NCI-H146 (cell line): Measurements from ENCODE around the gene SPARC.

Experiments
- DNase-seq: peaks from one replicate; lab custom pipeline; 2025; lab: John Stamatoyannopoulos, UW

The SPARC gene

DNA sequence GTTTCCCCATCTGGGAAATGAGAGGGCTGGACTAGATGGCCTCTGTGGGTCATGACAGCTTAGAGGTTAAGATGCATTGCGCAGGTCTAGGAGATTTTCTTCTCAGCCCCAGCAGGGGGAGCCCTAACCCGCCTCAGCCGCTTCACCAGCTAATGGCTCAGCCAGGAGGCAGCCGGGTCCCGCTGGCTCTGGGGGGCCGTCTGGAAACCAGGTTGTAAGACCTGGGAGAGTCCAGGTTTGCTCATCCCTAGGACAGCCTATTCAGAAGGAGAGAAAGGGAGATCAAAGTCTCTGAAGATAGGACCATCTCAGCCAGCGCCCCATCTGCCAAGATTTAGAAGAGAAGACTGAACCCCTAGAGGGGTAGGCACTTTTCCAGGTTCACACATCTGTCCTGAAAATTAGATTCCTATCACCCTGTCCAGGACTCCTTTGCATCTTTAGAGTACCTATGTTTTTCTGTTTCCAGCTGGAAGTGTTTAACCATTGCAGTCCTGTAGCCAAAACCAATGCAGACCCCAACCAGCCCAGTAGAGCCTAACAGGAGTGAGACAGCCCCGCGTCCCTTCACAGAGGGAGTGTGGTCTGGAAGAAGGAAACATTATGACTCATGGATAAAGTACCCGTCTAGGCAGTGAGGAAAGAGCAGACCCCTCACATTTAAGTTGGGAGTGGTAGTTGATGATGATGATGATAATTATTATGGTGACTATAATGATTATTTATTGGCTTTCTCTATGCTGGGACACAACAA, 27.5 kb downstream of the SPARC start:
- DNase-seq, result peak; percentile 48

DNA sequence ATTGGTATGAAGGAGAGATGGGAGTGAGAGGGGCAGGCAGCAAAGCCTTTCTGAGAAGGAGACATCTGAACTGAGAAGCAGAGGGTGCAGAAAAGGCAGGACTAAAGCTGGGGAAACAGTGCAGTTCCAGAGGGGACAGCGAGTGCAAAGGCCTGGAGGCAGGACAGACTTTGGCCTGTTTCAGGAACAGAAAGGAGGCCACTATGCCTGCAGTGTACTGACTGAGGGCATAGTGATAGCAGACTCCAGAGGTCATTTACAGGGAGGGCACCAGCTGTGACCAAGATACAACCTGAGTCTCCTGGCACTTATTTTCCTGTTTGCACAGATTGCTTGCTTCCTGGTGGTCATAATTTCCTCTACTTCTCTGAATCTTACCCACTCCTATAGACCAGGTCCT, 29.6 kb downstream of the SPARC start:
- no peak for DNase-seq

DNA sequence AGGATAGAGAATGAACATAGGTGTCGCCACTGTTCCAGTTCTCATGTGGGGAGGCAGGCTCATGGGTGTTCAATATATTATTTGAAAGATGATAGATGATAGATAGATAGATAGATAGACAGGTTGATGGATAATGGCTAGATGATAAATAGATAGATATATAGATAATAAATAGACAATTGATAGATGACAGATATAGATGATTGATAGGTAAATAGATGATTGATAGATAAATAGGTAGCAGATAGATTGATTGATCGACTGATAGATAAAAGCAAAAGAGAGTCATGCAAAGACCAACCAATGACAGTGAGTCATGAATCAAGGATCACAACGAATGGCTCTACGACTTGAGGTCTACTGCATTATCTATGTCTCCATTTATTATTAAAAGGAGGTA, 30.4 kb downstream of the SPARC start:
- DNase-seq, result no peak

- DNase-seq, result peak; percentile 65
These were observed 34.6 kb downstream of the SPARC start for GRCh38 chr5:151651997-151652645.

- no peak for DNase-seq
These were observed 37.7 kb downstream of the SPARC start for GRCh38 chr5:151648988-151649387.

DNA sequence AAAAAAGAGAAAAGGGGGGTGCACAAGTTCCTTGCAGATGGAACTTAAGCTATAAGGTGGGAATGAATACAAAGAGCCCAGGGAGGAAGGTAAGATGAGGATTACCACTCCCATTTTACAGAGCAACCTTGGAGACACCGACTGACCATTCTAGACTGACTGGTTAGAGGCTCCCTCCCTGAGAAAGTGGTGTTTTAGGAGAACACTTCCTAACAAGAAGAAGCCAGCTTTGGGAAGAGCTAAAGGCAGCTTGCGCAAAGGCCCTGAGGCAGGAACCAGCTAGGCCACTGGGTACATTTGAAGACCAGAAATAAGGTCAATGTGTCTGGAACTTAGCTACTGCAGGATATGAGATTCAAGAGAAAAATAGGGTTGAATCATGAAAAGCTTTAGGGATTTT, 38.6 kb downstream of the SPARC start:
- no peak for DNase-seq

GRCh38 chr5:151647320-151647861, 39.3 kb downstream of the SPARC start:
- no peak for DNase-seq

DNA sequence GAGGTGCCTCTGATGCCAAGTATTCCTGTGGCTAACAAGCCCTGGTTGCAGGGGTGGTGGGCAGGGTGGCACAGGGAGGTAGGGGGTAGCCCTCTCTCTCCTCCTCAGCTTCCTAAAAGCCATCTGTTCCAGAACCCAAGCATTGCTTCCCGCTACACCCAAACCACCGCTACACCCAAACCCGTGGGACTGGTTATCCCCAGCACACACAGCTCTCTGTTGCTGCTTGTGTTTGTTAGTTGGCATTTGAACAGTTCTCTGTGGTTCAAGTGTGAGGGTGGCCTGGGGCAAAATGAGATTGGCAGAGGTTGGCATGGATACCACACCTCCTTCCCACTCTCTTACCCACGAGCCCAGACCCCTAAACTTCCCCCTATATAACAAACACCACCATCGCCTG, 40.4 kb downstream of the SPARC start:
- DNase-seq, result no peak

GRCh38 chr5:151643388-151643787, 43.3 kb downstream of the SPARC start:
- no peak for DNase-seq

GRCh38 chr5:151642472-151643140, 44.1 kb downstream of the SPARC start:
- no peak for DNase-seq

DNA sequence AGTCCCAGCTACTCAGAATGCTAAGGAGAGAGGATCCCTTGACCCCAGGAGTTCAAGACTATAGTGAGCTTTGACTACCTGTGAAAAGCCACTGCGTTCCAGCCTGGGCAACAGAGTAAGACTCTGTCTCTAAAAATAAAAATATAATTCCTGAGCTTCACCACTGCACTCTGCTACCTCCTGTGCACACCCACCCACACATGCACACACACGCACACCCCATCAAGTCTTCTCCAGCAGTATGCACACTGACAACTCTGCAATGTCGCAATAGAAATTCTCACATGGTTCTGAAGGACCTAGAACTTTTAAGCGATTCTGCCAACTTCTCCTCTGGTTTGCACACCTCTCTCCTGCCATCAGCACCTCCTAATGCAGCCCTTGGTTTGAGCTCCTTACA, 48.1 kb downstream of the SPARC start:
- no peak for DNase-seq

DNA sequence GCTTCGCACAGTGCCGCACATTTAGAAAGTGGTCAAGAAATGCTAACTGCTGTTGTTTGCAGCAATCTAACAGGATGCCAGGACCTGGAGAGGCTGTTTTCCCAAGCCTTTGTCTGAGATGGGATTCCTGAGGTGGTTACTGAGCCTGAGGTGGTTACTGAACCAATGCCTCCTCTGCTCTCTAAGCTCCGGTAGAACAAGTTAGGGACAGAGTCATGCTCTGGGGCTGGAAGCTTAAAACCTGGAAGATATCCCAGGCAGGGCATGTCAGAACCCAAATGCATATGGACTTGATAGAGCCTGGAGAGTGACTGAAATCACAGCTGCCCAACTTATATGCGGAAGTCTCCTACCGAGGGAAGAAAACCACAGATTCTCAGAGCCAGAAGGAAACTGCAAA, 49.0 kb downstream of the SPARC start:
- no peak for DNase-seq

- DNase-seq, result no peak
These were observed 52.8 kb downstream of the SPARC start for GRCh38 chr5:151633892-151634291.

DNA sequence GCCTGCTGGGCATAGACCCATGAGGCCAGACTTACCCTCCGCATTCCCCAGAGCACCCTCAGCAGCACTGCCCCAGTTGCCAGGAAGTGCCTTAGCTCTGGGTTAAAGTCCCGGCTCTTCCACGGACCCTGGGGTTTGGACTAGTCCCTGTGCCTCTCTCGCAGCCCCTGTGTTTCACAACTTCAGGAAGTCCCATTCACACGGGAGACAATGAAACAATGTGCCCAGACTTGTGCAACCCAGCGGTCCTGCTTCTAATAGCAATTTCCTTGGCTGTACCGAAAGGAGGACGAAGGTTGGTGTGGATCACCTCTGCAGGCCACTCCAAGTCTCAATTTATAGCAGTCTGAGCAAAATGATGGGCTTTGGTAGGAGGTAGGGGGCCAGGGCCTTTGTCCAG, 53.8 kb downstream of the SPARC start:
- no peak for DNase-seq

DNA sequence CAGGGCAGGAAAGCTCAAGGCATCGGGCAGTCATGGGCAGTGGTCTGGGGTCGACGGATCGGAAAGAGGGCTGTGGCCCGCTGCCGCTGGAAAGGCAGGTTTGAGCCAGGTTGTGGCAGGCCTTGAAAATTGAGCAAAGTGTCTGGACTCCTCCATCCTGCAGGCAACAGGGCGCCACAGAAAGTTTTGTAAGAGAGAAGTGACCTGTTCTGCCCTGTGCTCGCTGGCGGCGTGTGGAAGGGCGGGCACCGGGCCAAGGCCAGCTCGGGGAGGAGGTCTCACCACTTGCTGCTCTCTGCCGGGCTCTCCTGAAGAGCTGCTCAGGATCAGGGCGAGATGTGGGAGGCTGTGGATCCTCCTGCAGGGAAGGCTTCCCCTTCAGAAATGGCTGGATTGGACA, 54.2 kb downstream of the SPARC start:
- DNase-seq, result no peak

GRCh38 chr5:151631941-151632340, 54.8 kb downstream of the SPARC start:
- no peak for DNase-seq

DNA sequence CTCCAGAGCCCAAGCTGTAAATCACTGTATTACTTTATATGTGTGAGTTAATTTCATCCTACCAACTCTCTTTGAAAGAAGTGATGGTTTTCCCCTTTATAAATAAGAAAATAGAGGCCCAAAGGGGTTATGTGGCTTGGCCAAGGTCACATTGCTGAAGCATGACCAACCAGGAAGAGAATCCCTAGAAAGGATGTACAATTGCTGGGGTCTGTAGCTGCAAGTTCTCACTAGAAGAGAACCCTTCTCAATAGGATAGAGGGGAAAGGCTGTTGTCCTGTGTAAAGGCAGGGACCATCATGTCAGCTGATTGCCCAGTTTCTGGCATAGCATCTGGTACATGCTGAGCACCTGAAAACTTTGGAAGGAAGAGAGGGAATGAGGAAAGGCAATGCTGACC, 56.6 kb downstream of the SPARC start:
- no peak for DNase-seq

- DNase-seq, result no peak
These were observed 58.4 kb downstream of the SPARC start for GRCh38 chr5:151628112-151628823.

GRCh38 chr5:151627650-151628049, 59.1 kb downstream of the SPARC start:
- DNase-seq, result no peak

- DNase-seq, result no peak
These were observed 61.4 kb downstream of the SPARC start for GRCh38 chr5:151625285-151625684.

DNA sequence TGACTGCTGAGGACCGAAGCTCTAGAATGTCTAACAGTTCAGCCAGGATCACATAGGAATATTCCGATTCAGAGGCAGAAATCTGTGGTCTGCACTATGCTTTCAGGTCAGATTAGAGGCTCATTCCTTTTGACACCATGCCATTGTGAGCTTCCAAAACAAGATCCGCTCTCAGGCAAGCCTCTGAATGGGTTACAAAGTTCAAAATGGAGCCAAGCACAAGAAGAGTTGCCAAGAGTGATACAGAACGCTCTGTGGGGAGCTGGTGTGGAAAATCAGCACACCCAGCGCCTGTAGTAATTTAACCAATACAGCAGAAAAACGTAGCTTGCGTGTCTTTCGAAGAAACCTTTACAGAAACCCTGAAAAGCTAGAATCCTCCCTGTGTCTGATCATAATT, 62.2 kb downstream of the SPARC start:
- DNase-seq, result no peak

- DNase-seq, result peak; percentile 43
These were observed 64.2 kb downstream of the SPARC start for GRCh38 chr5:151622367-151623088.
